ENCODE measurements around the gene MGAT5.
"Not testable (repeated sequence)": the region's sequence is repeated elsewhere in the genome, so short reads cannot be mapped to it uniquely, and the experiment has no call there.

Gene MGAT5

DNA sequence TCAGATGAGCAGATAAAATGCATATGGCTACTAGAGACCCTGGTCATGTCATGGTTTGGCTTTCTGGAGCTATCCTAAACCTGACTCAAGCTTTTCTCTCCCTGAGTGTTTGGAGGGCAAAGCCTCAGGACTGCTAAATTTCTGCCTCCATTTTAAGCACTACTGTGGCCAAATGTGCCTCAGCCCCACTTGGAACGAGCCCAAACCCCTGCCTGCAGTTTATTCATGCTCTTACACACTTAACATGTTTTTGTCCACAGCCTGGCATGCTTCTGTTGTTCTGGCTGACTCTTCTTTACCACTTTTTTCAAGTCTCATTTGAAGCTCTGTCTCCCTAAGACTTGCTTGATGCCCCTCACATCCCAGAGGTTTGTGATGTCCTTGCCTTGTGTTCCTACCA lies 24.7 kb downstream of the MGAT5 start:
- no peak for DNase-seq (ENCODE audit: low spot score)

DNA sequence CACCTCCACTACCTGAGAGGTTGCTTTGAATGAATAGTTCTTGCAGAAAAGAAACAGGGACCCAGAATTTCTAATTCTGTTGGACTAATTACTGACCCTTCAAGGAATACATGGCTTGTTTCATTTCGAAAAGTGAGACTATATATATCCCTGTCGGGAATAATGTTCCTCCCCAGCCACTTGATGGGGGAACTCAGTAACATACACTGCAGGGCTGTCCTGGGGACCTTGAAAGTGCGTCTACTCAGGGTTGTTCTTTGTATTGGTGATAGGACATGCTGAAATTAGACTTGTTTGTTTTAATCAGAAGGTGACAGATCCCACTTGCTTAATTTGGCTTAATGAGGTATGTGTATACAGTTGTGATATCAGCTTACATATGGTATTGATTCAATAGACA lies 25.5 kb downstream of the MGAT5 start:
- DNase-seq (ENCODE audit: low spot score) = no peak

DNA sequence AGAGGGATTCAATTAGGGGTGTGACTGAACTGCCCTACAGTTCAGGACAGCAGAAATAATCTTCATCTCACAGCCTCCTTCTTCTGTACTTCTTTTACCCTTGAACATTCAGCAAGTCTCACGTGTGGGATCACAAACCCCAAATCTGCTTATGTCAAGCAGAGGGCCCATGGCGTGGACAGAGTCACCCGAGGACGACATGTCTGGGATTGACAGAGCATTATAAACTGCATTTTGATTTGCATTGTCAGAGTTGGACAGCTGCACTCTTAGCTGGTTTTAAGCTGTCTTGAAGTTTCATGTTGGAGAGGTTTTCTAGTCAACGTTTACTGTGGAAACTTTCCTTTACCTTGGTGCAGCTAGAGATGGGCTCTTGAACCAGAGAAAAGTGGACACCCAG lies 26.4 kb downstream of the MGAT5 start:
- DNase-seq (ENCODE audit: low spot score) = no peak

DNA sequence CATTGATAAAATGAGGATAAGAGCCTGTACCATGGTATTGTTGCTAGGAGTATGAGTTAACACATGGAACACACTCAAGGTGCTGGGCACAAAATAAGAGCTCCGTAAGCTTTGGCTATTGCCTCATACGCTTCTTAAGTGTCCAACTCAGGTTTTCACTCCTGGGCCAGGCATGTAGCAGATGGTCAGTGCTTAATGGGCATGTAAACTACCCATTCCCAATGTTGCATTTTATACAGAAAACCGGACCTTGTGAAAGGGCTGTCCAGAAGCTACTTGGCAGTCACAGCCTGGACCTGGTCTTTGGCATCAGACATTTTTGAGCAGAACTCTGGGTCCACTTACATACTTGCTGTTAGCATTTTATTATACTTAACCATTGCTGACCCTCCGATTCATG lies 26.9 kb downstream of the MGAT5 start:
- DNase-seq (ENCODE audit: low spot score) = no peak

DNA sequence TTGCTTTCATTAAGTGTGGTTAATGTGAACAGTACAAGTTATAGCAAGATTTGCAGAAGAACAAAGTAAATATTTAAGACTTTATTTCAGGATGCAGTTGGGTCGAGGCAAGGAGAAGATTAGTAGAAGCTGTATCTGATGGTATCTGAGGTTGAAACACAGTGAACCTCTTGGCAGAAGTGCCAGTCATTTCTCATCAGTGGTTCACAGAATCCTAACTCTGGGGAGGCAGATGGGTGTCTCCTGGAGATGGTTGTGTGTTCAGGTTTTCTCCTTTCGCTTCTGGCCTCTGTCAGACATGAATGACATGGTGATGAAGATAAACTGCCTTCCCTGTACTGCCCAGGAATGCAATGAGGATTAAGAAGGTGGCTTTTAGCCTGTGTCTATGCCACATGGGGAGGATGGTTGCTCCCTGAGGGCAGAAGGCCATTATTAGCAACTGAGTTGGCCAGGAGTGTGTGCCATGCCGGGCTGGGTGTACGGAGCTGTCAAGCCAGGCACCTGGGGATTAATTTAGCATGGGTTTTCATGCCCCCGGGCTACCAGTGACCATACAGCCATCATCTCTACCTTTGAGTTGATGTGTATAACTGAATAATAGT lies 28.0 kb downstream of the MGAT5 start:
- no peak for DNase-seq (ENCODE audit: low spot score)

DNA sequence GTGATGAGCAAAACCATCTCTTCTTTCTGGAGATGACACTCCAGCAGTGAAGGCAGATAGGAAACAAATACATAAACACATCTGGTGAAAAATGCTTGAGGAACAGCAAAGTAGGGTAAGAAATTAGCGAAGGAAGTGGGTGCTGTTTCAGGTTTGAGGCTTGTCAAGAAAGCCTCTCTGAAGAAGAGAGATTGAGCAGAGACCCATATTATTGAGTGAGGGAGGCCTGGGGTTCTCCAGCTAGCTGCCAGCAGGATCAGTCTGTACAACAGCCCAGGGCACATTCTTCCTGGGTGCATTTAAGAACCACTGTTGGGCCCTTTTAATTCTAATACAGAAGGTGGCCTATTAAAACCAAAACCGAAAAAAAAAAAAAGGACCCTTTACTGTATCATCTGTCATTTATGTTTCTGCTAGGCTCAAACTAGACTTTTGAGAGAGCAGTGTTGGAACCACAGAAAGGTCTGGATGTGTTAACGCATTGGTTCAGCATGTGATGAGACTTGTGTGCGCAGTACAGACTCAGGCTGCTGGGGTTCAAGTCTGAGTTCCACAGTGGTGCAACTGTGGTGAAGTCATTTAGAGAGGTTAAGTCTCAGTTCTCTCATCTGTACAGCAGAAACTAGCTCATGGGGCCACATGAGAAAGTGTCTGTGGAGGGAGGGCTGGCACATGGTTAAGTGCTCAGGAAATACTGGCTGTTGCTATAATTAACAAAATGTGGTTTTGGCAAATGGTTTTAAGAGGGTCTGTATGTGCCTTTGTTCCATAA lies 28.9 kb downstream of the MGAT5 start:
- DNase-seq (ENCODE audit: low spot score) = no peak

DNA sequence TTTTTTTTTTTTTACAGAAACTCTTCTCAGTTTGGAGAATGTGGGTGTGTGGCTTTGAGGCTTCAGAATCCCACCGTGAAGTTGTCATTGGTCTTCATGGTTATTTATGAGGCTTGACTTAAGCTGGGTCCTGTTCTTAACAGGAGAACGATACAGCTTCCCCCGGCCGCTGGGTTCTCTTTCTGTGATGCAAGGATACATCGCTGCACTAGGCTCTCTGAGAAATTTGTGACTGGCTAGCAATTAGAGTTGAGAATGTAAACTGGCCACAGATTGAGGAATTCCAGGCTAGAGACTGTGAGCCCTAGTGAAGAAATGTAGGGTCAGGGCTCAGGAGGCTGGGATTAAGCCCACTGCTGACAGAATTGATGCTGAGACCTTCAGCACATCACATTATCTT lies 29.8 kb downstream of the MGAT5 start:
- no peak for DNase-seq (ENCODE audit: low spot score)

DNA sequence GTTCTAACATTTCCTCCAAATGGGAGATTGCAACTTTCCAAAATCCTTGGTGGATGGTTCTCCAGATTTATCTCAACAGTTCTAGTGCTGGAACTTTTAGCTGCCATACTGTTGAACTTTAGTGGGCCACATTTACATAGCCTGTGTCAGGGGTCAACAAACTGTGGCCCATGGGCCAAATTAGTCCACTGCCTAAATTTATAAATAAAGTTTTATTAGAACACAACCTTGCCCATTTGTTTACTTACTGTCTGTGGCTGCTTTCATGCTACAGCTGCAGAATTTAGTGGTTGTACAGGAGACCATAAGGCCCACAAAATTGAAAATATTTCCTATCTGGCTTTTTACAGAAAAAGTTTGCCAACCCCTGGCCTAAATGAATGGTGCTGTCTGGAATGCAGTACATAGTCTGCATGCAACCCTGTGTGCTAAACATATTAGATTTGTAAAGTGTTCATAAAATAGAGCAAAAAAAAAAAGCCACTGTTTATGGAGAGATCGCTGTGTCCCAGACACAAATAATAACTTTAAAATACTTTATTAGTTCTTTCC lies 30.3 kb downstream of the MGAT5 start:
- no peak for DNase-seq (ENCODE audit: low spot score)

DNA sequence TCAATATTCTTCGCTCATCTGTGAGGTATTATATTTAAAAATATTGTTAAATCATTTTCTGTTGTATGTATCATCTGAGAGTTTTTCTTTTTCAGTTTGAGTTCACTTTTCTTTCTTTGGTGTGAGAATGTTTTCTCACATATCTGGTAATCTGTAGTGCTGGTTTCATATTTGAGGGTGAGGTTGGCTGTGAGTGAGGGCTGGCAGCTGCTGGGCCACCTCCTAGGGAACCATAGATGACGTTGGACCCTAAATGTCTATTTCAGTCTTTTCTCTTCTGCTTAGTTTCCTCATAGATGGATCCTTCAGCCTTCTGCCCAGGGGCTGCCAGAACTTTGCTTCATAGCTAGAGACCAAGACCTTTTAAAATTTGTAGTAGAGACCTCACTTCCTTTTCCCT lies 33.5 kb downstream of the MGAT5 start:
- no peak for DNase-seq (ENCODE audit: low spot score)

DNA sequence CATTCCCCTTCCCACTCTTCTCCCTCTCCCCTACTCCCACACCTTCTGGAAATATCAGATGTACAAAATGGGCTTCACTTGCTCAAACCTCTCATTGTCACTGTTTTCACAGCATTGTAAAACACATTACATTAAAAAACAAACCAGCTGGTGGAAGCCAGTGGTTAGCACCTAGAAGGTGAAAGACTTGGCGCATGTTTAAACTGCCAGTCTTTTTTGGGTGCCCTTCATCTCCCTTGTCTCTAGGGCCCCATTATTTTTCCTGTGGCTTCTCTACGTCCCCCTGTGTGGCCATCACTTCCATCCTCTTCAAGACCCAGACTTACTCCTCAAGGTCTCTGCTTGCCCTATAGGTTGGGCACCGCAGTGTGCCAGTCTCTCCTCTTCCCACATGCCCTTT lies 34.9 kb downstream of the MGAT5 start:
- DNase-seq (ENCODE audit: low spot score) = no peak

DNA sequence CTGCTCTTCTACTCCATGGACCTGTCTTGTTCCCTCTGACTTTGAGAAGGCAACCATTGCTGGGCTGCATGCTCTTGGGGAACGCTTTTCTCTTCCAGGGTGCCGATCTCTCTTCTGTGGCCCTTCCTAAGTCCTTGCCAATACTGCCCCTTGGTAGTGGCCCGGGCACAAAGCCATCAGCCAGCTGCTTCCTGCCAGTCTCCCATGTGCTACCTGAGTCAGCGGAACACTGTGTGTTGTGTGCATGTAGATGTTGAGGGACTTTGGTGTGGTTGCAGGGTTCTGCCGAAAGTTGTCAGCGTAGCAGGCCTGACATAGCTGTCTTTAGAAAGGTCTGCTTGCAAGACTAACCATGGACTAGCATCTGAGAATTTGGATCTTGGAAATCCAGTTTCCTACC lies 35.4 kb downstream of the MGAT5 start:
- no peak for DNase-seq (ENCODE audit: low spot score)

DNA sequence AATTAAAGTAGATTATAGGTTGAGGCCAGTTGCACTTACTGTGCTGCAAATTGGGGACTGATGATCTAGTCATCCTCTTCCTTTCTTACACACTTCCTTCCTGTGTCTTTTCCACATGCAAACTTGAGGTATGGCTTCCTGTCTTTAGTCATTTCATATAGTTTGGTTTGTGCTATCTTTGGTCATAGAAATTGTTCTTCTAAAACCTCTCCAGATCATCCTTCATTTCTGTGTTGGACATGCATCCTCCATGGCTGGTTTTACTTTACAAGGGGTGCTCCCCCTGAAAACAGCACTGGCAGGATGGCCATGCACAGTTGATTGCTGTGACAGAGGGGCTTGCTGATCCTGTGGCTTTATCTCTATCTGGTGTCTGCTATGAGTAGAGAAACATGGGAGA lies 36.5 kb downstream of the MGAT5 start:
- DNase-seq (ENCODE audit: low spot score) = no peak

DNA sequence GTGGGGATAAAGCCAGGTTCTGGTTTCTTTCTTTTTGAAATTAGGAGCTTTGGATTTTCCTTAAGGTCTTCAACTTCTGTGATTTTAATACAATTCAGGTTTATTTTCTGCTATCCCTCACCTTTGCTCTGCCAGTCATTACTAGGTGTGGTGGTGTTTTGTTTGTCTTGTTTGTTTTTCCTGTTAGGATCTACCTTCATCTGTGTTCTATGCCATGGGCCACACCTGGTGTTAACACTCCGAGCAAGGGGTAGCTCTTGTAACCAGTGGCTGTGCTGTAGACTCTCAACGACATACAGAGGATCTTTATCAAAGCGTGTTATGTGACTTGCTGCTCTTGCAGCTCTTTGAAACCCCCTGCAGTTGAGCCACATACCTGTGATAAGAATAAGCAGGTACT lies 38.6 kb downstream of the MGAT5 start:
- DNase-seq (ENCODE audit: low spot score) = no peak

DNA sequence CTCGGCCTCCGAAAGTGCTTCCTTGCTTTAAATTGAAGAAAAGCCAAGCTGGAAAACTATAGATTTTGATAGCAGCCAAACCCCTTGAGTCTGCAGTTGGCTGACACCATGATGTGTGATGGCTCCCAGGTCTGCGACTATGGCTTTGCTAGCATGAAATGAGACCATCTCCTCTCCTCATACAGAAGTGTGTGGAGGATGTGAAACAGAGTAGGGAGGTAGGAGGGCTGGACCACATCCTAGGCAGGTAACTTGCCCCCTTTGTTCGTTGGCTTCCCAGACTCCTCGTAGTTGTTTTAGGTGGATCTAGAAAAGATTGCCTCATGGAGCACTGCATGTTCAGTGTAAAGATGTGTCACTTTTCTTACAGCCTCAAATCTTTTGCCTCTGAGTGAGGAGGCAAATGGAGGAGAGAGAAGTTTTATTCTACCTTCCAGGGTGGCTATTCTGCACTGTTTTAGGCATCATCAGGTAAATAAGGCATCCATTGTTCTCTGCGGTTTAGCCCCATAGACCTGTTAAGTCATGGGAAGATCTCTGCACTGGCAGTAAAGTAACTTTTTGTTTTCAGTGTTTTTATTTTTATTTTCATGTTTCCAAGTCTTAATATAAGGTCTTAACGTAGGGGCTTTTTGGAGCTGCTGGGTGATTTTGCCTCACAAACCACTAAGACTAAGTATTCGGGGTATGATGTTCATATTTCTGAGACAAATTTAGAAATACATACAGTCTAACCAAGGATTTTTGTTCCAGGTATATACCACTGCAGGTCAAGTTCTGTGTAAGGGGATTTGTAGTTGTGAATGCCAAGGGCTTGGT lies 40.1 kb downstream of the MGAT5 start:
- DNase-seq (ENCODE audit: low spot score) = no peak

DNA sequence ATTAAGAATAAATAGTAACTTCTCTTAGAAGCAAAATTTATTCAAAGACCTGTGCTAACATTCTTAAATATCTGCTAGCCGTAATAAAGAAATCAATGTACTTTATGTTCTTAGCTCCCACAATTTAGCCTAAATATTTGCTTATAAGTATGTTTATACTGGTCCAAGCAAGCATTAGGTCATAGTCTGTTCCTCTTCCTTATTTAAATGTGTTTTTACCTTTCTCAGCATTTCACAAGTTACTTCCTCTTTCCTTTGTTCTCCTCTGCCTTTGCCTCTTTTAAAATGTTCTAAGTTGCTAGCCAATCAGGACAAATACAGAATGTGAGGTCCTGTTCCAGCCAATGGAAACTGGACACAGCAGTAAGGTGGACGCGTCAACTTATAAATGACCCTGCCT lies 40.7 kb downstream of the MGAT5 start:
- not testable (repeated sequence) for DNase-seq (ENCODE audit: low spot score)

DNA sequence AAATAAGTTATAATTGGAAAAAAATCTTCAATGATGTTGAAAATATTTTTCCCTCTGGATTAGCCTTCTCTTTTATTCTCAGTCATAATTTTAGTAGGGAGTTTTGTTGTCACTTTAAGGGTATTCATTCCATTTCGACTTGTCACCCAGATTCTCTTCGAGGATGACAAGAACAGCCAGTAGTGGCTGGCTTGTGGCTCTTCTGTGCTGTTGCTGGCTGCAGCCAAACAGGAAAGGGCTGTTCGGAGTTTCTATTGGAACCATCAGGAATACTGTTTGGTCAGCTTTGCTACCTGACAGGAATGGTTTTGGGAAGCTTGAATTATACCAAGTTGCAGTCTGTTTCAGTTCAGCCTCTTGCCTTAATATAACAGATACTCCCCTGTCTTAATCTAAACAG lies 41.6 kb downstream of the MGAT5 start:
- DNase-seq (ENCODE audit: low spot score) = no peak

DNA sequence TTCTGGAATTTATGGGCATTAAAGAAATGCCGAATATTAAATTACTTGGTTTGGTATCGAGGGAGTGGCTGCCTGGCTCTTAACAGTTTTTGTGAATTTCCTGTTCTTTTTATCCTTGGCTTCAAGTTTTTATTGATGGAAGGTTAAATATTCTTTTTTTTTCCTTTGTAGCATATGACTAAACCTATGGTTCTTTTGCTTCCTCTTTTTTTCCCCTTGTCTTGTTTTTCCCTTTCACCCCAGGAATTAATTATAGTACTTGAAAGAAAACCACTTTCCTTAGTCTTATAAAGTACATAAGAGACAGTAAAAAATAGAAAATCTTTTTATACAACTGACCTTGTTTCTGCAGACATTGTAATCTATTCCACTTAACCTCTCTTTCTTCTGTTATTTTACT lies 42.4 kb downstream of the MGAT5 start:
- no peak for DNase-seq (ENCODE audit: low spot score)

DNA sequence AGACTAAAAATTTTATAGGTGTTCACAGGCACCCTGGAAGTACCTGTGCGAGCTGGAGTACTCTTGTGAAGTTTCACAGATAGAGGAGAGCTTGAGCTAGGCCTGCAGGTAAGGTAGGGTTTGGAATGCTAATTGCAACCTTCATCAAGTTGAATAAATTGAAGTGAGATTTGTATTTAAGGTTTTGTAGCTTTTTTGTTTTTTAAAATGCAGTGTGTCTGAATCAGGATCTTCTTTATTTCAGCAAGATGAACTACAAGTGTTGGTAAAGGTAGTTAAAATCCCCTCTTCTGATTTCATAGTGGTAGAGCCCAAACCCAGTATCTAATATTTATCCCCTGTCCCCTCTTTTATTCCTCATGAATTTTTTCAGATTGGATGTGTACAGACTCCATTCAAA lies 45.5 kb downstream of the MGAT5 start:
- DNase-seq (ENCODE audit: low spot score) = no peak

DNA sequence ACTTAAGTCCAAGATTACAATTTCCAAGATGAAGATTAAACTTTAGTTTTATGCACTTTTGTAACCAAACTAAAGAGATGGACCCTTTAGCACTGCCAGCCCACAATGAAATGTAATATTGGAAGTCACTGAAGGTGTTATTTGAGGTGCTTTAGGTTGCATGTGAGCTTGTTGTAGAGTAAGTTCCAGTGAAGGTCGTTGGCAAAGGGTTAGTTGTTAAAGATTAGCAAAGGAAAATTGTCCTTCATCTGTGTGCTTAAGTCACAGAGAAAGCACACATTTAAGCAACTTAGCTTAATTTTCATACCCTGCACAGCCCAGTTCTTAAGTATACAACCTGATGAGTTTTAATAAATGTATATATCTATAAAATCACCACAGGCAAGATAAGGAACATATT lies 46.7 kb downstream of the MGAT5 start:
- DNase-seq (ENCODE audit: low spot score) = no peak

DNA sequence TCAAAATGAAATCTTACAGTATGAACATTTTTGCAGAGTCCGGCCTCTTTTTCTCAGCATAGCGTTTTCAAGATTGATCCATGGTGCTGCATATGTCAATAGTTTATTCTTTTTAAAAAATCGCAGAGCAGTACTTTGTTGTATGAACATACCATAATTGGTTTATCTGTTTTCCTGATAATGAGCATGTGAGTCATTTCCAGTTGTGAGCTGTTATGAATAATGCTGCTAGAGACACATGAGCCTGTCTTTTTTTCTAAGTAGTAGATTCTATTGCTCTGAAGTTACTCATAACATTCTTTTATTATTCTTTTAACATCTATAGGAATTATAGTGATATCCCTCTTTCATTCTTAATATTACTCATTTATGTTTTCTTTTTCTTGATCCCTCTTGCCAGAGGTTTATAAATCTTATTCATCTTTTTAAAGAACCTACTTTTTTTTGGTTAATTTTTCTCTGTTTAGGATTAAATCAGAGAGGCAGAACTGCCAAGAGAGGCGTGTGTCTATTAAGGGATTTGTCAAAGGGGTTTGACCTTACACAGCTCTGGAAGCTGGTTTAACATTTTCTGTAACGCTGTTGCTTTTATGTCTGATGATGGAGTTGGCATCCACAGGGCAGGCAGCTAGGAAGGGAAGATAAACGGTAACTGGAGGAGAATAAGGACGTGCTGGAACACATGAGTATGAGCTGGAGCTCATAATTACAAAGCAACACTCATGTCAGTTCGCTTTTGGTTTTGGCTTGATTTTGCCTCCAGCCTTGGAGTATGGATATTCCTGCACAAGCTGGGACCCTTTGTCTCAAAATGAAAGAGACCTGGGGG lies 47.4 kb downstream of the MGAT5 start:
- DNase-seq (ENCODE audit: low spot score) = no peak

DNA sequence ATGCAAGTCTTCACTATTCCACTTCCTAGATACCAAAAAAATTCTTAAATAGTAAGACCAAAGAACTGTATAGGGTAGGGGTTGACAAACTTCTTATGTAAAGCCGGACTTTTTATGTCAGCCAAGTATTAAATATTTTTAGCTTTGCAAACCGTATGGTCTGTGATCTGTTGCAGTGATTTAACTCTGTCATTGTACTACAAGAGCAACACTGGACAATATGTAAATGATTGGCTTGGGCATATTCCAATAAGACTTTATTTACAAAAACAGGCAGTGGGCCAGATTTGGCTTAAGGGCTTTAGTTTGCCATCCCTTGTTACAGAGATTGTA lies 48.0 kb downstream of the MGAT5 start:
- no peak for DNase-seq (ENCODE audit: low spot score)
